GM18519 (cell line): Measurements from ENCODE around the gene FBXO41.

Source experiments
- ATAC-seq: cut with Tn5 transposase; IDR thresholded peaks from one replicate; pipeline ENCODE4 v1.9.1; 2021; ENCODE audit warnings: mild to moderate bottlenecking, moderate library complexity; ENCODE audit not compliant: unreplicated experiment, low FRiP score

The FBXO41 gene

DNA sequence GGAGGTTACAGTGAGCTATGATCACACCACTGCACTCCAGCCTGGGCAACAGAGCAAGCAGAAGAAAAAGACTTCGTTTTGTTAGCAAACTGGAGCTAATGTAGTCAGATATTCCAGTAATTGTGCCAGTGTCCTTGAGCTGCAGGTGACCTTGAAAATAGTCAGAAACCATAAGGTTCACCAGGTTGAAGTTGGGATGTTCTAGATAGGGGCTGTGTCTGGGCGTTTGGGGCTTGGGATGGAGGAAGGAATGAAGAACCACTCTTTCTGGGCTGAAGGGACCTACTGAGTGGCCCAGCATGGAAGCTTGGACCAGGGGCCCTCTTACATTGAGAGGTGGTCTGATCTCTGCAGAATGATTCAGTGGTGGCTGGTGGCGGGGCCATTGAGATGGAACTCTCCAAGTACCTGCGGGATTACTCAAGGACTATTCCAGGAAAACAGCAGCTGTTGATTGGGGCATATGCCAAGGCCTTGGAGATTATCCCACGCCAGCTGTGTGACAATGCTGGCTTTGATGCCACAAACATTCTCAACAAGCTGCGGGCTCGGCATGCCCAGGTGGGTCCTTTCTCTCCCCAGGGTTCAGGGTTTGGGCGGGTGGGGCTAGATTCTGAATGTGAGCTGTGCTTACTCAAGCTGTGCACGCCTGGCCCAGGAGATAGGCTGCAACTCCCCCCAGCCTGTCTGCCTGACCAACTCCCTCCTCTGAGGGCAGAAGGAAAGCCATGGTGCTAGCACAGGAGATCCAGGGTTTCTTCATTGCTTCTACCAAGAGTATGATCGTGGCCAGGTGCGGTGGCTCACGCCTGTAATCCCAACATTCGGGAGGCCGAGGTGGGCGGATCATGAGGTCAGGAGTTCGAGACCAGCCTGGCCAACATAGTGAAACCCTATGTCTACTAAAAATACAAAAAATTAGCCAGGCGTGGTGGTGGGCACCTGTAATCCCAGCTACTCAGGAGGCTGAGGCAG is 33.1 kb downstream of the FBXO41 start:
- no peak for ATAC-seq

DNA sequence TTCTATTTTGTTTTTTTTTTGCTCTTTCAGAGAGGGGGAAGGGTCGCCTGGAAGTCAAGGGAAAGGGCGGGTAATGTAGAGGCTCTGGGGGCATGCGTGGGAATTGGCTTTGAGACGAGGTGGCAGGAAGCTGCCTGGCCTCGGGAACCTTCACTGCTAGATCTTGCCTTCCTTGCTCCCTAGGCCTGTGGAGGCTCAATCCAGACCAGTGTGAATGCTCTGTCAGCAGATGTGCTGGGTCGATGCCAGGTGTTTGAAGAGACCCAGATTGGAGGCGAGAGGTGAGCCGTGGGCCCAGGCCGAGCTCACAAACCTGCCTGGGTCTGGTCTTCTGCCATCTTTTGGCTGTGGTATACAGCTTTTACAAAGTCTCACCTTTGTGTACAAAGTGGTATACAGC is 34.6 kb downstream of the FBXO41 start:
- ATAC-seq: no peak

DNA sequence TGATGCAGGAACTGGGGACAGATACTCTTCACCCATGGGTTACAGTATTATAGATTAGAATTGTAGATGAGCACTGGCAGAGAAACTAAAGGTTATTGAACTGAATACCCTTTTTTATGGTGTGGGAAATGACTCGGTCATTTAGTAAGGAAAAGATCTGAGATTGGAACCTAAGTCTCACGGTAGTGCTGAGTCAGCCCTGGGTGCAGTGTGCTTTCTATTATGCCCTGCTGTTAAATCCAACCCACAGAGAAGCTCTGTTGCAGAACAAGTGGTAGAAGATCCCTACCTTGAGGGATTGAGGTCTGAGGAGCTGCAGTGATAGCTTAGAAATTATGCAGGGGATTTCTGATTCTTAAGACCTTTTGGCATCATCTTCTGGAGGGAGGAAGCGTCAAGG is 37.4 kb downstream of the FBXO41 start:
- no peak for ATAC-seq

DNA sequence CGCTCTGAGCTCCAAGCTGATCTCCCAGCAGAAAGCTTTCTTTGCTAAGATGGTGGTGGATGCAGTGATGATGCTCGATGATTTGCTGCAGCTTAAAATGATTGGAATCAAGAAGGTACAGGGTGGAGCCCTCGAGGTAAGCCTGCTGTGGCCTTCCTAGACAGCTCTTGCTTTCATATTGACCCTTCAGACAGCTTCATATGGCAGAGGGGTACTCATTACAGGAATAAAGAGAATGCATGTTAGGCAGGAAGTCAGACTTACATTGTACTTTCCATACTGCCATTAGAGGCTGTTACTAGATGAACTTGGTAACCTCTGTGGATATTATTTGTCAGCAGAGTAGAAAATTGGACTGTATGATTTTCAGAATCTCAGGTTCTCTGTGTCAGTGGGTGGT is 39.7 kb downstream of the FBXO41 start:
- no peak for ATAC-seq

DNA sequence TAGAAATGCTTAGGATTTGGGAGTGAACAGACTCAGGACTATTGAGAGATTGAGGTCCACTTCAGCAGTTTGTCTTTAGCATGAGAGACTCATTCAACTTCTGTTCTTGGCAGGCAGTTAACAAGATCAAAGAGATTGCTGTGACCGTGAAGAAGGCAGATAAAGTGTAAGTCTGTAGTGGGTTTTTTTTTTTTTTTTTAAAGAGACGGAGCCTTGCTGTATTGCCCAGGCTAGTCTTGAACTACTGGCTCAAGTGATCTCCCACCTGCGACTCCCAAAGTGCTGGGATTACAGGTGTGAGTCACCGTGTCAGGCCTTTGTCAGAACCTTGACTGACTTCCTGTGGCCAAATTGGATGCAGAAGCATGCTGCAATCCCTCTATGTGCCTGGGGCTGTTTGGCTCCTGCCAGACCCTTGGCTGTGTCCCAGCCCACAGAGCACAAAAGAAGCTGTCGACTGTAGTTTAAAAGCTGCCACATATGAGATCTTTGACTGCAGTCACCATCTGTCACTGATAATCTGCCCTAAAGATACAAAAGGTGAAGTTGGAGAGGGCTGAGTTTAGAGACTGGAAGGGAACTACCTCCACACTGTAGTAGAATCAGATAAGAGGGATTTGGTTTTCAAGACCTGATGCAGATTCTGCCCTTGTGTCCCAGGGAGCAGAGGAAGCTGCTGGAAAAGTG is 40.3 kb downstream of the FBXO41 start:
- no peak for ATAC-seq

DNA sequence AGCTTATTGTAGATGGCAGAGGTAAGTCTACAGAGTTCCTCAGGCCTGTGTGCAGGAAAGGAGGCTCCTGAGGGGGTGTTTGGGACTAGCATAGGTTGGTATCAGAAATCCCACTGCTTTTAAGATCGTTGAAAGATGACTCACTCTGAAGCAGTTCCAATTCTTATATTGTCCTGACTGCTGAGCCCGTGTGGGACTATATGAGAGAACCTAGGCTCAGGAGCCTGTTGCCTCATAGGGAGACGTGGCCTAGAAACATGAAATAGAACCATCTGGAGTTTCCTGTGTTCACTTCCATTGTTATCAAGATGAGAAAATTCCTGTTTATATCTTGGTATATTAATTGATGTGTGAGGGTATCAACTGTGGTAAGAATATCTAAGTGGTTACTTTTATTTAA is 44.5 kb downstream of the FBXO41 start:
- ATAC-seq: no peak

DNA sequence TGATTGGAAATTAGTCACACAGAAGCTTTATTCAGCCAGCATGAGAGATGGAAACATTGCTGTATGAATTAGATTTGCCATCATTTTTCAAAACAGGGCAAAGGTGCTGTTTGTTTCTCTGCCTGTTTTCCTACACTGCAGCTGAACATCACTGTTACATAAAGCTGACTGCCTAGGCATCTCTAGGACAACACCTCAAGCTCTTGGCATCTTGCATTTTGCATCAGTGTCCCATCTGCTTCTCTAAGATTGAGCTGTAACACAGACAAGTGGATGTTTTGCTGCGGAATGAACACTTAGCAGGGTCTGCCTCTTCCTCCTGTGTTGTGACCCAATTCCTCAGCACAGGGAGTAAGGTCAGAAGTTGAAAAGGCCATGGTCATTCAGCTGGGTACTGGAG is 45.3 kb downstream of the FBXO41 start:
- no peak for ATAC-seq

DNA sequence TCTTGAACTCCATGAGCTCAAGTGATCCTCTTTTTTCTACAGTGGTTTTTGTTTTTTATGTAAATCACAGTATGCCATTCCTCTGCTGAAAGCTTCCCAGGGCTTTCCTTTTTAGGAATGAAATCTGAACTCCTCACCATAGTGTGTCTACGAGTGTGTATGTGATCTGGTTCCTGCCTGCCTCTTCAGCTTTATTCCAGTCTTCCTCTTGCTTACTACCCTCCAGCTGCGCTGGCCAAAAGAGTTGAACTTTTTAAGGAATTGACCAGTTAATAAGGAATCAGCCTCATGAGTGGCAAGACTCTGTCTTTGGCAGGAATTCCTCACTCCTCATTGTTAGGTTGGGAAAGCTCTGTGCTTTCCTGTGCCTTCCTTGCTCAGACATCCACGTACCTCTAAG is 46.1 kb downstream of the FBXO41 start:
- no peak for ATAC-seq

DNA sequence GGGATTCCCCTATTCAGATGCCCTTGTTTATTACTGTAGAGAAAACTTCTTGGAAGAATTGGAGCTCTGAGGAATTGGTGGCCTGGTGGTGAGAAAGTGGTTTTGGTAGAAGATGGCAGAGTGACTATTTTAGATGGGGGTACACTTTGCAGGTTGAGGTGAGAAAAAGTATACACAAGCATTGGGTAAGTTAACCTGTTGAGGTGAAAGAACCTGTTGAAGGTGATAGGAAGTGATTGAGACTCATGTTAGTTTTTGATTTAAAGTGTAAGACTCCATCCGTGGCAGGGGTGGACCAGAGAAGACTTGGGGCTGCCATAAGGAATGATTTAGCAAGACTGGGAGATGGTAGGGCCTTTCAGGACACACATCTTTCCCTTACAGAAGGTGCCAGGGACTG is 47.1 kb downstream of the FBXO41 start:
- no peak for ATAC-seq

DNA sequence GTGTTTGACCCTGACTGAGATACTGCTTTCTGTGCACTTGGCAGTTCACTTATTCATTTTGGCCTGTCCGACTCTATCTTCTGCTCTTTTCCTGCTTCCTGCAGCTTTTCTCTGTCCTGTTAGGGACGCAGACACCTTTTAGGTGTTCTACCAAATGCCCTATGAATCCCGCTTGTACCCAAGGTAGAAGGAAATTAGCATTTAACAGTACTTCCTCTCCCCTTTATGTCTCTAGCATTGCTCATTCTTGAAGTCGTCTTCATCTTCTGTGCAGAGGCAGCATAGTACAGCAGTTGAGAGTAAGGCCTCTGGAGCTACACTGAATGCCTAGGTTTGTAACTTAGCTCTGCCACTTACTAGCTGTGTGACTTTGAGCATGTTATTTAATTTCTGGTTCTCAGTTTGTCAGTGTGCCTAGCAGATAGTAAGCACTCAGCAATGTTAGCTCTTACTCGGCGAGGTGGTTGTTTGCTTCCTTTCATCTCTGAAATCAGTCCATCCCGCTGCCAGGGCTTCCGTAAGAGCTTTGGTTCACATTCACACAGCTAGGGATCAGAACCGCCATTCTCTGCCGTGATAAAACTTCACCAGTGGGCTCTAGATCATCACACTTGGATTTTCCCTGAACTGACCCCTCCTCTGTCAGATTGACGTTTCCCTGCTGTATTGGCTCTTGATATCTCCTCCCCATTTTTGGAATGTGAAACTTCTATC is 48.8 kb downstream of the FBXO41 start:
- no peak for ATAC-seq

DNA sequence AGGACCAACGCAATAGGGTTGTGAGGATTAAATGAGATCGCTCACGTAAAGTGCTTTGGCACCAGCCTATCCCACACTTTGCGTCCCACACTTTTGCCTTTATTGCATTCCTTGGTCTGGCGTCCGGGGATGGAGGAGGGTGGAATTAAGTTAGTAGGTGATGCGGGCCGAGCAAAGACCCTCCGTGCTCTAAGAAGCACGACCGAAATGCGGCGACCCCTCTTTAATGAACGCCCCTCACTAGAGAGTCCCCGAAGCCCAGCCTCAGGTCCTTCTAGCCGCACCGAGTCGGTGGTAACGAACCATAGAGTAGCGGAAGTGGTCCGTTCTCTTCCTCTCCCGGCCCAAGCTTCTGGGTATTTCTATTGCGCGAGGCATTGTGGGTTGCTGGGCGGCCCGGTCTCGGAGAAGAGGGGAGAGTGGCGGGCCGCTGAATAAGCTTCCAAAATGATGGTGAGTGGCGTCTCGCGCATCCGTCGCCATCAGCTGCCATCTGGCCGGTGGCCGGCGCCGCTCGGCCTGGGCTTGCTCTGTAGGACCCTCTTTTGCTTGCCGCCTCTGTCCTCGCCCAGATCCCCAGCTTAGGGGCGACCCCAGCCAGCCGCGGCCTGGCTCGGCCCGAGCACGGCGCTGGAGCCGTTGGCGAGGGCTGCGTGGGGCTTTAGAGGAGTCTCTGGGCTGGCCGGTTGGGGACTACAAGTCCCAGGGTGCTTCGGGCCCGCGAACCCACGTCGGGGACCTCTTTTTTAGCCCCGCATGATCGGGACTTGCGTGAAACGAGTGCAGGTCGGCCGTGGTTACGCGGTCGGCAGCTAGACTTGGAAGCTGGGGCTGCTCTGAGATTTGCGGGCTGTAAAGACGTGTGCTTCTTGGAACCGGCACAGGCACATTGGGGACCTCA is 50.1 kb downstream of the FBXO41 start, which contains the start of gene CCT7:
CCT7 (plus strand) TSS at position 377 of the 901 bp plus-strand sequence; CDS start at position 448, 71 bp downstream.
- ATAC-seq: peak; percentile 38

DNA sequence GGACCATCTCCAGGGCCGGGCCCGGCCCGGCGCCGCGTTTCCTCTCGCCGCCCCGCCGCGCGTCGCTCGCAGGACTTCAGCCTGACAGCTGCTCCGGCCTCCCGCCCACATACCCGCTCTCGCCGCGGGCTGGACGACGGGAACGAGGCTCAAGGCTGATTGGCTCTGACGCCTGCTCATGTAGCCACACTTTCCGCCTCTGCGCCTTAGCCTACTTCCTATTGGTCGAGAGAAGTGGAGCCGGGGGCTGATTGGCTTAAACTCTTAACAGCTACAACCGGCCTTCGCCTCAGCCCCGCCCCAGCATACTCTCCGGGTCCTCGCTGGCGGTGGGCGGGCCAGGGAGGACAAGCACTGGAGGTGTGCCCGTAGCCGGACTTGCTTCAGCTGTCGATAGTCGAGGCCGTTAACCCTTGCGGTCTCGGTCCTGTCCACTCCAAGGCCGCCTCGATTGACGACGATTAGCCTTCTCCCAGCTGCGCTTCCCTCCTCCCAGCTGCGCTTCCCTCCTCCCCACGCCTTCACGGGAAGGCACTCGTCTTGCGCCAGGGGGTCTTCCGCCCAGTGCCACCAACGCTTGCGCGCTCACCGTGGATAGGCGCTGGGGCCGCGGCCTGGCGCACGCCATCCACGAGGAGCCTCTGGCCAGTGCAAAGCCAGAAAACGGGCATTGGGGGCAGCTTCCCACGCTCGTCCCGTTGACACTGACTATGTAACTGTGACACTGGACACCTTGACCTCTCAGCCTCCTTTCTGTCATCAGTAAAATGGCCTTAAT is 50.9 kb downstream of the FBXO41 start, which contains the start of gene PRADC1:
PRADC1 (minus strand) TSS at position 86 of the 778 bp plus-strand sequence; CDS start at position 7, 79 bp downstream.
- ATAC-seq: peak; percentile 92

DNA sequence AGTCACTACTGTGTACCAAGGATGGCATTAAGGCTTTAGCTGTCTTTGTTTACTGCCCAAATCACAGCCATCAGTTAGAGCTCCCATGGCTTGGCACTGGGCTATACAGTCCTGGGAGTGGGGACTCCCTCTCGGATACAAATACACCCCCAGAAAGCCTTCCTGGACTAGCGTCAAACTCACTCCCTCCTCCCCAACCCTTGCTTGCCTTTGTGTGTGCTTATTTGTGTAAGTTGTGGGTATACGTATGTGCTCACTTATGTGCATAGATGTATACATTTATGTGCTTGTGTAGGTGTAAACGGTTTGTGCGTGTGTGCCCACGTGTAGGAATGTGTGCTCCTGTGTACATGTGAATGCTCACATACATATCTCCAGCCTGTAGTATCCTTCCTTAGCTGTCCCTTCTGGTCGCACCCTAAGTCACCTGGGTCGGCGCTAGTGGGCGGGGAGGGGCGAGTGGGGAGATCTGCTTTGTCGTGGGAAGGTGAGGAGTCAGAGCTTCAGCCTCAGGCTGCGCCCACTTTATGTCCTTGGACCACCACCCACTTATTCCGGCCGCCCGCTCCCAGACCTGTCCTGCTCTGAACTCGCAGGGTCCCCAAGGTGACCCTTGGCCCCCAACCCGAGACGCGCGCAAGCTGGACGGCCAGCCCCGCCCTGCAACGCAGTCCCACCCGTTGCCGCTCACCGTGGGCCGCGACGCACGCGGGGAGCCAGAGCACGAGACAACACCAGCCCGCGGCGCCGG is 51.7 kb downstream of the FBXO41 start:
- ATAC-seq: no peak

DNA sequence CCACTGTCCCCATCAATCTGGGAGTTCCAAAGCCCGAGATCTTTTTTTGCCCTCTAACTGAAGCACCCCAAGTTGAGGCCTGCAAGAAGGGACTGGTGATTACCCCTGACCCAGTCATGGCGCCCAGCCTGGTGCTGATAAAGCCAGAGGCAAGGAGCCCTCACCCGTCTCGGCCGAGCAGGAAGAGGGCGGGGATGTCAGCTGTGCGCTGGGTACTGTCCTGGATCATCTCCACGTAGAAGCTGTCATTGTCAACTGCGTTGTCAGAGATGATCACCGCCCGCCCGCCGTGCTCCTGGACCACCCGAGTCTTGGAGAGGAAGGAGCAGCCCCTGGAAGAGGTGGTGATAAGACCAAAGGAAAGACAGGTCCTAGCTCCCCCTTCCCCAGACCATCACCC is 55.6 kb downstream of the FBXO41 start:
- no peak for ATAC-seq

DNA sequence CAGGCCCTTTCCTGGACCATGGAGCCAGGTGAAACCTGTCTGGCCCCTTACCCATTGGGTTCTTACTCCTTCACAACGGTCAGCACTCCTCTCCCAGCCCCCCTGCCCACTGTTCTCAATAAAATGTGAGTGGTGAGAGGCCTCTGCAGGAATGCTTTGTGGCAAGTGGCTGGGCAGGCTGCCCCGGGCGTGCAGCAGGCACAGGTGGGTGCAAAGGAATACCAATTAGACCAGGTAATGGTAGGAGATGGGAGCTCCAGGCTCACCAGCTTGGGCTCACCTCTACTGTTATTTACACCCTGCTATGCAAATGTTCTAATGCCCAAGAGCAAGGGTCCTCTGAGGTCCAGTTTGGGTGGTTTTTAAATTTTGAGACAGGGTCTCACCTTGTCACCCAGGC is 57.2 kb downstream of the FBXO41 start:
- no peak for ATAC-seq

DNA sequence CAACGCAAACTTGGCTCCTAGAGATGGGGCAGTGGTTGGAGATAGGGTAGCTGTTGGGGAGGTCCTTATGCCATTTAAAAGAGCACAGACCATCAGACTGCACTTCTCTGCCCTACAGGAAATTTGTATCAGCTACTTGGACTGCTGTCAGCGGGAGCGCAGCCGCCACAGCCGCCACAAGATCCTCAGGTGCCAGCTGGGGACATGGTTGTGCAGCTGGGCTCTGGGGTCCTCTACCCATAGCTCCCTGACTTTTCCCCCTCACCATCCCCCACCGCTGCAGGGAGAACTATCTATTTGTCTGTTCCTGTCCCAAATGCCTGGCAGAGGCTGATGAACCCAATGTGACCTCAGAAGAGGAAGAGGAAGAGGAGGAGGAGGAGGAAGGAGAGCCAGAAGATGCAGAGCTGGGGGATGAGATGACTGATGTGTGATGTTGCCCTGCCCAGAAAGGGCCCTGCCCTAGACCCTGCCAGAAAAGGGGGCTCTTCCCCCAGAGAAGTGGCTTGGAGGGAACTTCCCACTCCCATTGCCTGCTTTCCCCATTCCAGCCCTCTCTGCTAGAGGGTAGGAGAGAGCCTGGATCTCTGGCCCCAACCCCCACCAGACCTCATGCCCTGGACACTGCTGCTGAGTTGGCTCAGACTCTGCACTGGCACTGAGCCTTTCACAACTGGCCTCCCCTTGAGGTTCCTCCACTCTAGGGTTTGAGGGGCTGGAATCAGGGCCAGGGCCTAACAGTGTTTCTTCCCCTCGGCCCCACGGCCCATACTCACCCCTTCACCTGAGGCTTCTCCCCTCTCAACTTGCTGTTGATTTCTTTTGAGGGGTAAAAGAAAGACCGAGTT is 58.5 kb downstream of the FBXO41 start:
- ATAC-seq: no peak

DNA sequence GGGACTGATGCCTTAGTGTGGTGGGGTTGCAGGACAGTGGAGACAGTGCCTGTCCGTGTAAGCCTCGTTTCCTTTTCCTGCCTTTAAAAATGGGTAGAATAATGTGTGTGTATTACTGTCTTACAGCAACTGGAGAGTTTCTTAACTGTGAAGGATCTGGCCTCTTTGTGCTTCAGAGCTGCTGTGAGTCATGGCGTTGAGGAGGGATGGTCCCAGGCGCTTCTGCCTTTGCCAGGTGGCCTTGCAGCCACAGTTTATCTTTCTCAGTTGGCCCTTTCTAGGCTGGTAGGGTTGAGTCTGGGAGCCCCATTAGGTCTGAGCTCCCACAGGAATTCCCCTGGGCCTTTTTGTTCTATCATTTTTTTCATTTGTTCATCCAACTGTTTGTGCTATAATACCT is 60.5 kb downstream of the FBXO41 start:
- no peak for ATAC-seq

DNA sequence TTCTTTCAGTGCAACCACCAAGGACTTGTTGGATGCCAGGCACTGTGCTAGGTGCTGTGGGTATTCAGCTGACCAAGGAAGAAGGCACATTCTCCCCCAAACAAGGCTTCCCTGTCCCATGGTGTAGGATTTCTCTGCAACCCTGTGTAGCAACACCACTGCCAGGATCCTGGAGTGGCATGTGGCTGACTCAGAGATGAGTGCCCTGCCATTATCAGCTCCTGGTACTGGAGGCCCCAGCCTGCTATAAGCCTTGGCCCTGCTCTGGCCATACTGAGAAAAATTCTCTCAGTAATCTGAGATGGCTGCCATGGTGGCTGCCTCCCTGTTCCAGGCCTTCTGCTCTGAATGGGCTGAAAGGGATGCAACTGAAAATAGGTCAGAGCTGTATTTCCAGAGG is 66.0 kb downstream of the FBXO41 start:
- ATAC-seq: no peak
